Caco-2 (cell line): ENCODE results near the gene AGAP1. TPM values are rescaled to one million over a fixed set of nuclear protein-coding genes. Genes with fewer than 3 reads are reported as not detected.

Experiments
- BruUV-seq: library from RNA; stranded (reverse); fragments of 400-500 nt; replicated peaks from 2 replicates; lab custom pipeline; 2021; lab: Mats Ljungman, UMichigan
- CTCF ChIA-PET: fragments of 300-600 bp; sonication (Branson Sonifier 250); formaldehyde crosslinking; loops from one replicate; lab custom pipeline; 2022; ENCODE audit warnings: antibody characterized with exemption; lab: Charles Lee
- POLR2A ChIA-PET: fragments of 300-600 bp; sonication (Branson Sonifier 250); formaldehyde crosslinking; loops from one replicate; lab custom pipeline; 2022; ENCODE audit warnings: antibody characterized with exemption; lab: Charles Lee
- DNase-seq, 2 experiments: peaks; one replicate each; pipeline versions ENCODE4 v3.0.0 to v3.0.0-alpha.2; 2020 to 2022
- H3K27me3 ChIP-seq: replicated peaks from 2 replicates; pipeline ENCODE4 v1.6.0; 2011; ENCODE audit warnings: low read length; ENCODE audit not compliant: control insufficient read depth, insufficient read depth
- H3K36me3 ChIP-seq: 2 replicates; pipeline ENCODE4 v1.5.1; 2011; ENCODE audit warnings: low read length; ENCODE audit not compliant: control insufficient read depth, insufficient read depth
- H3K4me1 ChIP-seq: fragments of 250-450 bp; sonication (Bioruptor Pico); 2 replicates; pipeline ENCODE4 v1.5.1; 2020; ENCODE audit warnings: mild to moderate bottlenecking
- H3K4me3 ChIP-seq: 2 replicates; pipeline ENCODE4 v1.5.1; 2011; ENCODE audit warnings: low read depth, mild to moderate bottlenecking, control low read depth, low read length
- H3K9me3 ChIP-seq: fragments of 250-450 bp; sonication (Bioruptor Pico); 2 replicates; pipeline ENCODE4 v1.5.1; 2020; ENCODE audit warnings: mild to moderate bottlenecking, moderate library complexity
- H3K27ac Mint-ChIP-seq: one replicate; pipeline ENCODE4 v1.8.0; 2022; ENCODE audit warnings: mixed read lengths; ENCODE audit not compliant: unreplicated experiment
- H3K27me3 Mint-ChIP-seq: one replicate; pipeline ENCODE4 v1.8.0; 2022; ENCODE audit warnings: mixed read lengths; ENCODE audit not compliant: insufficient read depth, unreplicated experiment
- H3K36me3 Mint-ChIP-seq: one replicate; pipeline ENCODE4 v1.8.0; 2022; ENCODE audit warnings: mild to moderate bottlenecking, mixed read lengths; ENCODE audit not compliant: insufficient read depth, unreplicated experiment
- H3K4me1 Mint-ChIP-seq: one replicate; pipeline ENCODE4 v1.8.0; 2022; ENCODE audit warnings: low read depth, mixed read lengths; ENCODE audit not compliant: unreplicated experiment
- H3K4me3 Mint-ChIP-seq: one replicate; pipeline ENCODE4 v1.8.0; 2022; ENCODE audit warnings: mild to moderate bottlenecking, moderate library complexity, mixed read lengths; ENCODE audit not compliant: unreplicated experiment
- H3K9me3 Mint-ChIP-seq: one replicate; pipeline ENCODE4 v1.8.0; 2022; ENCODE audit warnings: mixed read lengths; ENCODE audit not compliant: unreplicated experiment
- CTCF ChIP-seq, 2 experiments: fragments of 200-600 bp in 1 of 2; IDR thresholded peaks; 1 replicate in 1 of 2; 2 replicates in 1 of 2; pipeline versions ENCODE4 v1.5.1 to v1.8.0; 2011 to 2022; ENCODE audit warnings: antibody characterized with exemption in 1 of 2, control low read depth in 1 of 2, inconsistent platforms in 1 of 2, low read depth in 1 of 2, low read length in 1 of 2, mild to moderate bottlenecking in 1 of 2, moderate library complexity in 1 of 2; ENCODE audit not compliant: insufficient read depth in 1 of 2, severe bottlenecking in 1 of 2, unreplicated experiment in 1 of 2
- intact Hi-C: fragments of 100-400 bp; cut with micrococcal nuclease; formaldehyde crosslinking; loops from one replicate; pipeline ENCODE4 v1.10.0; 2022; ENCODE audit not compliant: unreplicated experiment
- total RNA-seq: library from RNA; stranded (reverse); gene quantifications from 2 replicates; pipeline ENCODE4 v1.2.3, GENCODE V29; 2022

AGAP1 gene
- total RNA-seq, 1 experiment from 2014 or later = 41.7 TPM

- Histone ChIP-seq H3K4me1 (no peaks in the 10 kb centered on the region), H3K4me3 (no peak overlapping the region), H3K36me3 (no peaks in the 10 kb centered on the region), H3K27me3 (no peaks in the 10 kb centered on the region), H3K9me3 (no peaks in the 10 kb centered on the region)
- intact Hi-C loops = loop anchor here (10.0 kb wide), 1 partner anchor 689 kb away; no protein-coding TSS in a partner anchor
- H3K4me1 Mint-ChIP-seq = no peaks in the 10 kb centered on the region
- H3K9me3 Mint-ChIP-seq = no peaks in the 10 kb centered on the region
- CTCF ChIA-PET = no interaction called here
- POLR2A ChIA-PET = interaction anchor here (0.6 kb wide), 2 partner anchors 359 to 939 kb away, joined by 3 to 6 read pairs; no protein-coding TSS in a partner anchor
- H3K27me3 Mint-ChIP-seq = no peaks in the 10 kb centered on the region
- no peak for TF ChIP-seq CTCF (IDR thresholded peaks at IDR 0.05; ENCODE audit: insufficient read depth in 1 of 2, low read depth in 1 of 2, low read length in 1 of 2, severe bottlenecking in 1 of 2, unreplicated experiment in 1 of 2)
- no TSS peak for BruUV-seq
- DNase-seq = no peak
- no peak overlapping the region for H3K4me3 Mint-ChIP-seq
- no peak overlapping the region for H3K27ac Mint-ChIP-seq
- H3K36me3 Mint-ChIP-seq = peaks cover 17% of the 10 kb centered on the region
Observed at GRCh38 chr2:235833971-235834620, 340.3 kb downstream of the AGAP1 start.

- CTCF ChIA-PET = no interaction called here
- POLR2A ChIA-PET = no interaction called here
Observed at GRCh38 chr2:235834781-235835180, 340.9 kb downstream of the AGAP1 start.

GRCh38 chr2:235835810-235836209 lies 342.0 kb downstream of the AGAP1 start:
- Histone ChIP-seq H3K27me3 (no peaks in the 10 kb centered on the region), H3K4me1 (no peaks in the 10 kb centered on the region), H3K4me3 (no peak overlapping the region), H3K9me3 (no peaks in the 10 kb centered on the region), H3K36me3 (no peaks in the 10 kb centered on the region)
- DNase-seq = no peak
- BruUV-seq = no TSS peak
- intact Hi-C loops = loop anchor here (10.0 kb wide), 1 partner anchor 691 kb away; no protein-coding TSS in a partner anchor
- Mint-ChIP-seq H3K4me3 (no peak overlapping the region), H3K36me3 (peaks cover 11% of the 10 kb centered on the region), H3K27ac (no peak overlapping the region), H3K9me3 (no peaks in the 10 kb centered on the region), H3K4me1 (no peaks in the 10 kb centered on the region), H3K27me3 (no peaks in the 10 kb centered on the region)
- no peak for TF ChIP-seq CTCF (IDR thresholded peaks at IDR 0.05; ENCODE audit: insufficient read depth in 1 of 2, low read depth in 1 of 2, low read length in 1 of 2, severe bottlenecking in 1 of 2, unreplicated experiment in 1 of 2)
- CTCF ChIA-PET = no interaction called here
- POLR2A ChIA-PET = no interaction called here

More at GRCh38 chr2:235834781-235835180, 340.9 kb downstream of the AGAP1 start:
- Mint-ChIP-seq H3K27ac (no peak overlapping the region), H3K27me3 (no peaks in the 10 kb centered on the region), H3K4me1 (no peaks in the 10 kb centered on the region), H3K36me3 (peaks cover 12% of the 10 kb centered on the region), H3K4me3 (no peak overlapping the region), H3K9me3 (no peaks in the 10 kb centered on the region)
- intact Hi-C loops = loop anchor here (10.0 kb wide), 1 partner anchor 690 kb away; no protein-coding TSS in a partner anchor
- Histone ChIP-seq H3K9me3 (no peaks in the 10 kb centered on the region), H3K27me3 (no peaks in the 10 kb centered on the region), H3K36me3 (no peaks in the 10 kb centered on the region), H3K4me1 (no peaks in the 10 kb centered on the region), H3K4me3 (no peak overlapping the region)
- no TSS peak for BruUV-seq
- TF ChIP-seq CTCF (IDR thresholded peaks at IDR 0.05; ENCODE audit: insufficient read depth in 1 of 2, low read depth in 1 of 2, low read length in 1 of 2, severe bottlenecking in 1 of 2, unreplicated experiment in 1 of 2) = no peak
- no peak for DNase-seq
